Endodermal cell (in vitro differentiated cells): ENCODE measurements around the gene MAP4K4. TPM values are rescaled to one million over a fixed set of nuclear protein-coding genes. Genes with fewer than 3 reads are reported as not detected.

Experiments
- DNase-seq: peaks from one replicate; pipeline ENCODE4 v3.0.0-alpha.2; 2017
- H3K27ac ChIP-seq: 2 replicates; pipeline ENCODE4 v1.5.1; 2013; ENCODE audit warnings: mild to moderate bottlenecking, low read depth, low read length, moderate library complexity
- H3K27me3 ChIP-seq: 2 replicates; pipeline ENCODE4 v1.6.1; 2013; ENCODE audit warnings: mild to moderate bottlenecking, low read length, moderate library complexity; ENCODE audit not compliant: insufficient read depth, control insufficient read depth, poor library complexity, severe bottlenecking
- H3K36me3 ChIP-seq: 2 replicates; pipeline ENCODE4 v1.7.0; 2013; ENCODE audit warnings: mild to moderate bottlenecking, low read length, moderate library complexity; ENCODE audit not compliant: control insufficient read depth, insufficient read depth
- H3K4me1 ChIP-seq: one replicate; pipeline ENCODE4 v1.7.0; 2013; ENCODE audit warnings: low read length; ENCODE audit not compliant: control insufficient read depth, insufficient read depth
- H3K4me3 ChIP-seq: 2 replicates; pipeline ENCODE4 v1.5.1; 2013; ENCODE audit warnings: mild to moderate bottlenecking, low read length, moderate library complexity
- H3K9ac ChIP-seq: 2 replicates; pipeline ENCODE4 v1.6.1; 2013; ENCODE audit warnings: mild to moderate bottlenecking, low read length, moderate library complexity; ENCODE audit not compliant: poor library complexity, severe bottlenecking; ENCODE audit errors: extremely low read depth
- H3K9me3 ChIP-seq: 2 replicates; pipeline ENCODE4 v1.6.1; 2013; ENCODE audit warnings: mild to moderate bottlenecking, low read length, moderate library complexity; ENCODE audit not compliant: control insufficient read depth
- H3K27ac Mint-ChIP-seq: 2 replicates; pipeline ENCODE4 v1.8.0; 2020; ENCODE audit warnings: mixed read lengths
- H3K27me3 Mint-ChIP-seq: 2 replicates; pipeline ENCODE4 v1.8.0; 2021; ENCODE audit warnings: mild to moderate bottlenecking, mixed read lengths; ENCODE audit not compliant: insufficient read depth
- H3K36me3 Mint-ChIP-seq: 2 replicates; pipeline ENCODE4 v1.8.0; 2020; ENCODE audit warnings: low read depth, mixed read lengths
- H3K4me1 Mint-ChIP-seq: 2 replicates; pipeline ENCODE4 v1.8.0; 2020; ENCODE audit warnings: mixed read lengths
- H3K4me3 Mint-ChIP-seq: 2 replicates; pipeline ENCODE4 v1.8.0; 2020; ENCODE audit warnings: mild to moderate bottlenecking, moderate library complexity, mixed read lengths
- H3K9me3 Mint-ChIP-seq: 2 replicates; pipeline ENCODE4 v1.8.0; 2020; ENCODE audit warnings: mild to moderate bottlenecking, mixed read lengths
- WGBS, 2 experiments: methylation state at CpG; one replicate each; pipeline versions ENCODE4 v1.1.5 to v1.1.7; 2013; ENCODE audit warnings: missing lambda C conversion rate in 2 of 2, mixed read lengths in 1 of 2; ENCODE audit not compliant: insufficient coverage in 1 of 2, insufficient read length in 1 of 2; 5-methylcytosine and 5-hydroxymethylcytosine counted together
- total RNA-seq, 2 donors: library from RNA; stranded (reverse); fragmentation: NEBNext Ultra II Directional in 1 of 2; extraction: Animal tissue kit (Norgen Biotek cat#: 25700) in 1 of 2; gene quantifications; 2 replicates in 1 of 2; 3 replicates in 1 of 2; pipeline ENCODE4 v1.2.1, GENCODE V29; 2021
- TF ChIP-seq, protein P1 (sequence below): fragments of 200-600 bp; sonication (generic); conservative IDR thresholded peaks from 2 replicates; pipeline ENCODE4 v1.5.0; 2021; ENCODE audit warnings: antibody characterized with exemption, mild to moderate bottlenecking

MAP4K4 gene
- total RNA-seq, 2 donors from 2014 or later = 130 to 142 TPM

- DNase-seq = no peak
- 90 to 98% methylated on average over 7 to 10 of the region's 10 CpGs for WGBS, 2 experiments
- TF ChIP-seq, protein P1, sequence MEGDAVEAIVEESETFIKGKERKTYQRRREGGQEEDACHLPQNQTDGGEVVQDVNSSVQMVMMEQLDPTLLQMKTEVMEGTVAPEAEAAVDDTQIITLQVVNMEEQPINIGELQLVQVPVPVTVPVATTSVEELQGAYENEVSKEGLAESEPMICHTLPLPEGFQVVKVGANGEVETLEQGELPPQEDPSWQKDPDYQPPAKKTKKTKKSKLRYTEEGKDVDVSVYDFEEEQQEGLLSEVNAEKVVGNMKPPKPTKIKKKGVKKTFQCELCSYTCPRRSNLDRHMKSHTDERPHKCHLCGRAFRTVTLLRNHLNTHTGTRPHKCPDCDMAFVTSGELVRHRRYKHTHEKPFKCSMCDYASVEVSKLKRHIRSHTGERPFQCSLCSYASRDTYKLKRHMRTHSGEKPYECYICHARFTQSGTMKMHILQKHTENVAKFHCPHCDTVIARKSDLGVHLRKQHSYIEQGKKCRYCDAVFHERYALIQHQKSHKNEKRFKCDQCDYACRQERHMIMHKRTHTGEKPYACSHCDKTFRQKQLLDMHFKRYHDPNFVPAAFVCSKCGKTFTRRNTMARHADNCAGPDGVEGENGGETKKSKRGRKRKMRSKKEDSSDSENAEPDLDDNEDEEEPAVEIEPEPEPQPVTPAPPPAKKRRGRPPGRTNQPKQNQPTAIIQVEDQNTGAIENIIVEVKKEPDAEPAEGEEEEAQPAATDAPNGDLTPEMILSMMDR = no peak
- Histone ChIP-seq H3K4me1 (no peaks in the 10 kb centered on the region), H3K9ac (no peak overlapping the region), H3K27ac (no peak overlapping the region), H3K9me3 (no peaks in the 10 kb centered on the region), H3K27me3 (no peaks in the 10 kb centered on the region), H3K4me3 (no peak overlapping the region), H3K36me3 (no peaks in the 10 kb centered on the region)
- H3K27ac Mint-ChIP-seq = no peak overlapping the region
- no peaks in the 10 kb centered on the region for H3K27me3 Mint-ChIP-seq
- no peak overlapping the region for H3K4me3 Mint-ChIP-seq
- H3K9me3 Mint-ChIP-seq = peaks cover 1% of the 10 kb centered on the region
- no peaks in the 10 kb centered on the region for H3K4me1 Mint-ChIP-seq
- H3K36me3 Mint-ChIP-seq = no peaks in the 10 kb centered on the region
Measured at GRCh38 chr2:101665312-101665711, 32.2 kb upstream of the MAP4K4 start.

DNA sequence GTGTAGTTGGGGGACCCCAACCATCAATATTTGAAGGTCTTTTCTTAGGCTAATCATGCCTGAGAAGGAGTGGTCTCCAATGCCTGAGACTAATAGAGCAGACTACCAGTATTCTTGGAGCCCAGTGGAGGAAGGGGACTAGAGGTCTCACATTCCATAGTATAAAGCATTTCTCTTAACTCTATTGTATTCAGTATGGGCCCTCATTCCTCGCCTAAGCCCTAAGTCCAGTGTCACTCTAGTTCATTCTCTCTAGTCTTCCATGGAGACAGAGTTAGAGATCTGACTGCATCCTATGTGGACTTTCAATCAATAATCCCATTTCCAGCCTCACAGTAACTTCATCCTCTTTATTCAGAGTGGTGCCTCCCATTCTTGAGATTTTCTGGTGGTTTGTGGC, 29.7 kb upstream of the MAP4K4 start:
- no peaks in the 10 kb centered on the region for H3K4me1 Mint-ChIP-seq
- 73 to 81% methylated on average over 1 of the region's 1 CpG for WGBS, 2 experiments
- Histone ChIP-seq H3K4me3 (no peak overlapping the region), H3K27ac (no peak overlapping the region), H3K9me3 (peaks cover 14% of the 10 kb centered on the region), H3K36me3 (no peaks in the 10 kb centered on the region), H3K4me1 (no peaks in the 10 kb centered on the region), H3K9ac (no peak overlapping the region), H3K27me3 (no peaks in the 10 kb centered on the region)
- H3K36me3 Mint-ChIP-seq = no peaks in the 10 kb centered on the region
- no peaks in the 10 kb centered on the region for H3K27me3 Mint-ChIP-seq
- H3K27ac Mint-ChIP-seq = no peak overlapping the region
- TF ChIP-seq, protein P1 = no peak
- DNase-seq = no peak
- H3K9me3 Mint-ChIP-seq = peaks cover 14% of the 10 kb centered on the region
- H3K4me3 Mint-ChIP-seq = no peak overlapping the region

DNA sequence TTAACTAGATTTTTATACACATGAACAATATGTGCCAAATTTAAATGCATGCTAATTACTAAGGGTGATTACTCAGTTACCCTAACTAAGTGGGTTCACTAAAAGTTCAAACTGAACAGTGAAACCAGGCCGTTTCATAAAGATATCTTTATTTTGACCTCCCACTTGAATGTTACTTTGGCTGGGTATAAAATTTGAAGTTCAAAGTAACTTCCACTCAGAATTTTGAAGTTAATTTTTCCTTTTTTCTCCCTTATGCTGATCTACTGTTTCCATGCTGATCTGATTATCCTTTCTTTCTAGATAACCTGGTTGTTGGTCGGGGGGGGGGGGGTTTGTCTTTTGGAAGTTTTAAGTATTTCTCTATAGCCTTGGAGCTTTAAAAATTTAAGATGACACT, 25.5 kb upstream of the MAP4K4 start:
- H3K27me3 Mint-ChIP-seq = no peaks in the 10 kb centered on the region
- H3K4me1 ChIP-seq = no peaks in the 10 kb centered on the region
- no peak overlapping the region for H3K27ac ChIP-seq
- peak overlapping the region; percentile 59 for H3K4me3 ChIP-seq
- WGBS, 2 experiments = 86 to 89% methylated on average over 1 of the region's 2 CpGs
- H3K4me3 Mint-ChIP-seq = no peak overlapping the region
- H3K9me3 Mint-ChIP-seq = peaks cover 14% of the 10 kb centered on the region
- H3K4me1 Mint-ChIP-seq = peaks cover 3% of the 10 kb centered on the region
- no peak overlapping the region for H3K9ac ChIP-seq
- H3K36me3 Mint-ChIP-seq = no peaks in the 10 kb centered on the region
- DNase-seq = no peak
- H3K9me3 ChIP-seq = peaks cover 16% of the 10 kb centered on the region
- TF ChIP-seq, protein P1 = no peak
- H3K36me3 ChIP-seq = no peaks in the 10 kb centered on the region
- no peaks in the 10 kb centered on the region for H3K27me3 ChIP-seq
- no peak overlapping the region for H3K27ac Mint-ChIP-seq
